HEK293T (cell line): ENCODE data around the gene ACBD4.

Source experiments
- BHLHE40 ChIP-seq: fragments of 450-650 bp; IDR thresholded peaks from 2 replicates; pipeline ENCODE4 v1.6.1; 2016; ENCODE audit warnings: mild to moderate bottlenecking, moderate library complexity, borderline replicate concordance
- CTBP1 ChIP-seq: fragments of 450-650 bp; IDR thresholded peaks from 2 replicates; pipeline ENCODE4 v1.6.1; 2016; ENCODE audit warnings: borderline replicate concordance
- FOXA1 ChIP-seq: fragments of 450-650 bp; IDR thresholded peaks from 2 replicates; pipeline ENCODE4 v1.6.1; 2016; ENCODE audit warnings: mild to moderate bottlenecking
- FOXK2 ChIP-seq: fragments of 450-650 bp; IDR thresholded peaks from 2 replicates; pipeline ENCODE4 v1.6.1; 2016; ENCODE audit warnings: mild to moderate bottlenecking
- FOXM1 ChIP-seq: fragments of 450-650 bp; IDR thresholded peaks from 2 replicates; pipeline ENCODE4 v1.6.1; 2017; ENCODE audit warnings: mild to moderate bottlenecking, borderline replicate concordance
- HDGF ChIP-seq: fragments of 450-650 bp; IDR thresholded peaks from 2 replicates; pipeline ENCODE4 v1.6.1; 2017; ENCODE audit warnings: antibody characterized with exemption, borderline replicate concordance
- L3MBTL2 ChIP-seq: fragments of 450-650 bp; conservative IDR thresholded peaks from 2 replicates; pipeline ENCODE4 v1.6.1; 2016; ENCODE audit warnings: mild to moderate bottlenecking
- LEF1 ChIP-seq: fragments of 450-650 bp; IDR thresholded peaks from 2 replicates; pipeline ENCODE4 v1.6.1; 2017; ENCODE audit warnings: mild to moderate bottlenecking, borderline replicate concordance
- PKNOX1 ChIP-seq: fragments of 450-650 bp; IDR thresholded peaks from 2 replicates; pipeline ENCODE4 v1.6.1; 2016
- SP1 ChIP-seq: fragments of 450-650 bp; IDR thresholded peaks from 2 replicates; pipeline ENCODE4 v1.6.1; 2017
- SUZ12 ChIP-seq: fragments of 450-650 bp; IDR thresholded peaks from 2 replicates; pipeline ENCODE4 v1.6.1; 2016; ENCODE audit warnings: mild to moderate bottlenecking
- TARDBP ChIP-seq: fragments of 450-650 bp; IDR thresholded peaks from 2 replicates; pipeline ENCODE4 v1.6.1; 2016
- ZNF384 ChIP-seq: fragments of 450-650 bp; IDR thresholded peaks from 2 replicates; pipeline ENCODE4 v1.6.1; 2016

- TF ChIP-seq TARDBP, result no peak
- TF ChIP-seq HDGF, result no peak
- no peak for TF ChIP-seq LEF1
- TF ChIP-seq BHLHE40, result no peak
- TF ChIP-seq SP1, result no peak
- no peak for TF ChIP-seq FOXM1
- TF ChIP-seq L3MBTL2, result no peak
- TF ChIP-seq FOXA1, result no peak
- no peak for TF ChIP-seq SUZ12
- TF ChIP-seq CTBP1, result no peak
- TF ChIP-seq FOXK2, result no peak
- no peak for TF ChIP-seq PKNOX1
- no peak for TF ChIP-seq ZNF384
Observed at GRCh38 chr17:45172541-45173286, 37.2 kb downstream of the ACBD4 start.
